CD14-positive monocyte (primary cell): ENCODE data around the gene SLC1A1. TPM values are rescaled to one million over a fixed set of nuclear protein-coding genes. Genes with fewer than 3 reads are reported as not detected.

Source experiments
- DNase-seq, 3 donors: peaks; one replicate each; pipeline ENCODE4 v3.0.0-alpha.2; 2011 to 2022
- H2AFZ ChIP-seq: 2 replicates; pipeline ENCODE4 v1.6.0; 2012; ENCODE audit warnings: mild to moderate bottlenecking, low read depth, low read length, inconsistent platforms; ENCODE audit not compliant: insufficient read depth, poor library complexity, severe bottlenecking
- H3K27ac ChIP-seq, 2 donors: 1 replicate in 1 of 2; 2 replicates in 1 of 2; pipeline ENCODE4 v1.5.1; 2012 to 2013; ENCODE audit warnings: low read length in 2 of 2, control low read depth in 1 of 2, inconsistent platforms in 1 of 2, low read depth in 1 of 2, mild to moderate bottlenecking in 1 of 2
- H3K27me3 ChIP-seq, 2 donors: one replicate each; pipeline versions ENCODE4 v1.6.0 to v1.6.1; 2011 to 2013; ENCODE audit warnings: low read length in 2 of 2; ENCODE audit not compliant: control insufficient read depth in 2 of 2, insufficient read depth in 2 of 2
- H3K36me3 ChIP-seq, 2 donors: replicated peaks in 1 of 2; 1 replicate in 1 of 2; 2 replicates in 1 of 2; pipeline versions ENCODE4 v1.5.1 to v1.6.1; 2012 to 2013; ENCODE audit warnings: low read length in 2 of 2, control low read depth in 1 of 2, inconsistent platforms in 1 of 2, mild to moderate bottlenecking in 1 of 2; ENCODE audit not compliant: insufficient read depth in 2 of 2, control insufficient read depth in 1 of 2
- H3K4me1 ChIP-seq, 2 donors: 1 replicate in 1 of 2; 2 replicates in 1 of 2; pipeline versions ENCODE4 v1.5.1 to v1.6.1; 2012 to 2013; ENCODE audit warnings: low read length in 2 of 2, control low read depth in 1 of 2, inconsistent platforms in 1 of 2, mild to moderate bottlenecking in 1 of 2, moderate library complexity in 1 of 2; ENCODE audit not compliant: insufficient read depth in 2 of 2, control insufficient read depth in 1 of 2
- H3K4me2 ChIP-seq: replicated peaks from 2 replicates; pipeline ENCODE3; 2012; ENCODE audit warnings: low read length, moderate library complexity, mild to moderate bottlenecking; ENCODE audit not compliant: poor library complexity, severe bottlenecking; ENCODE audit errors: extremely low read depth
- H3K4me3 ChIP-seq, 3 experiments: fragments of 200-600 bp in 1 of 3; sonication (generic) in 1 of 3; replicated peaks in 1 of 3; 1 replicate in 2 of 3; 2 replicates in 1 of 3; pipeline ENCODE4 v1.5.1; 2011 to 2013; ENCODE audit warnings: low read length in 3 of 3, mild to moderate bottlenecking in 3 of 3, control low read depth in 2 of 3, low read depth in 2 of 3, inconsistent platforms in 1 of 3, moderate library complexity in 1 of 3
- H3K79me2 ChIP-seq: 2 replicates; pipeline ENCODE4 v1.6.0; 2012; ENCODE audit warnings: mild to moderate bottlenecking, control low read depth, inconsistent platforms, low read length, moderate library complexity; ENCODE audit not compliant: insufficient read depth
- H3K9ac ChIP-seq: 2 replicates; pipeline ENCODE4 v1.6.0; 2017; ENCODE audit warnings: low read length, mild to moderate bottlenecking; ENCODE audit not compliant: insufficient read depth, poor library complexity, severe bottlenecking
- H3K9me3 ChIP-seq, 2 donors: replicated peaks in 1 of 2; 1 replicate in 1 of 2; 2 replicates in 1 of 2; pipeline versions ENCODE4 v1.5.1 to v1.6.1; 2012 to 2013; ENCODE audit warnings: low read length in 2 of 2, control low read depth in 1 of 2; ENCODE audit not compliant: control insufficient read depth in 1 of 2, insufficient read depth in 1 of 2
- H4K20me1 ChIP-seq: 2 replicates; pipeline ENCODE4 v1.6.0; 2012; ENCODE audit warnings: mild to moderate bottlenecking, low read length, control low read depth, moderate library complexity; ENCODE audit not compliant: insufficient read depth
- H3K27ac Mint-ChIP-seq, 7 donors: one replicate each; pipeline ENCODE4 v1.8.0; 2020; ENCODE audit warnings: mild to moderate bottlenecking in 7 of 7, mixed read lengths in 7 of 7, moderate library complexity in 6 of 7, inconsistent platforms in 2 of 7
- H3K27me3 Mint-ChIP-seq, 3 donors: one replicate each; pipeline ENCODE4 v1.8.0; 2021 to 2022; ENCODE audit warnings: low read depth in 3 of 3, mild to moderate bottlenecking in 3 of 3, mixed read lengths in 3 of 3, moderate library complexity in 3 of 3, inconsistent platforms in 1 of 3
- H3K36me3 Mint-ChIP-seq, 2 donors: one replicate each; pipeline ENCODE4 v1.8.0; 2020; ENCODE audit warnings: mixed read lengths in 2 of 2, inconsistent platforms in 1 of 2, mild to moderate bottlenecking in 1 of 2
- H3K4me1 Mint-ChIP-seq: one replicate; pipeline ENCODE4 v1.8.0; 2020; ENCODE audit warnings: mild to moderate bottlenecking, mixed read lengths
- H3K4me3 Mint-ChIP-seq, 2 donors: one replicate each; pipeline ENCODE4 v1.8.0; 2020; ENCODE audit warnings: mild to moderate bottlenecking in 2 of 2, mixed read lengths in 2 of 2, moderate library complexity in 1 of 2
- H3K9me3 Mint-ChIP-seq, 7 donors: one replicate each; pipeline ENCODE4 v1.8.0; 2020 to 2022; ENCODE audit warnings: mixed read lengths in 7 of 7, mild to moderate bottlenecking in 6 of 7, moderate library complexity in 6 of 7, inconsistent platforms in 2 of 7
- WGBS: methylation state at CpG from one replicate; pipeline ENCODE4 v1.1.5; 2013; ENCODE audit warnings: missing lambda C conversion rate; ENCODE audit not compliant: insufficient coverage; 5-methylcytosine and 5-hydroxymethylcytosine counted together
- intact Hi-C, 2 donors: fragments of 100-400 bp; cut with micrococcal nuclease; formaldehyde crosslinking; loops; one replicate each; pipeline versions ENCODE4 v1.15.0 to v1.15.1; 2023
- polyA plus RNA-seq, 3 donors: library from polyadenylated mRNA; depleted of rRNA in 1 of 3; unstranded in 2 of 3; stranded (reverse) in 1 of 3; fragments of 300-500 nt in 2 of 3; fragments of >200 nt in 1 of 3; fragmentation: Illumina TruSeq in 2 of 3; gene quantifications; 1 replicate in 2 of 3; 2 replicates in 1 of 3; pipeline ENCODE4 v1.2.3, GENCODE V29; 2012 to 2021
- TF ChIP-seq, protein P1 (sequence below): fragments of 200-600 bp; IDR thresholded peaks from one replicate; pipeline ENCODE4 v1.8.0; 2022; ENCODE audit warnings: antibody characterized with exemption, mild to moderate bottlenecking

Gene SLC1A1
- polyA plus RNA-seq, 3 donors: not detected

DNA sequence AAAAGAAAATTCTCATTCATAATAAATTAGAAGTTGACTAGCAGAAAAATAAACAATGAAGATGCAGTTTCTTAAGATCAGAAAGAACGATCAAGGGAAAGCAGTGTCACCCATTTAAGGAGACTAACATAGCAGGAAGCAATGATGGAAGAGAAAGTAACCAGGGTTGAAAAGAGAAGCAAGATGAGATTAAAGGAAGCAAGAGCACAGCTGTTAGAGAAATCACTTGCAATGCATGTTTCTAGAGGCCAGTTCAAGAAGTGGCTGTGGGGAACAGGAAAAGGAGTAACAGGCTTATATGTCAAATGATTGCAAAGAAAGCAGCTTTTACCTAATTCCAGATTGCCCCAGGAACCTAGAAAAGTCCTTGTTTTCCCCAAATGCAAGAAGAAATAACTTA lies 46.8 kb upstream of the SLC1A1 start:
- Mint-ChIP-seq H3K27me3 (peaks cover 0 to 6% (median 0%) of the 10 kb centered on the region in 3 donors), H3K36me3 (no peaks in the 10 kb centered on the region), H3K9me3 (peaks cover 0 to 14% (median 6%) of the 10 kb centered on the region in 7 donors), H3K4me1 (peaks cover 1% of the 10 kb centered on the region), H3K4me3 (no peak overlapping the region), H3K27ac (no peak overlapping the region)
- no peaks in the 10 kb centered on the region for H4K20me1 ChIP-seq
- no peak for DNase-seq
- H3K27ac ChIP-seq: no peak overlapping the region
- TF ChIP-seq, protein P1, sequence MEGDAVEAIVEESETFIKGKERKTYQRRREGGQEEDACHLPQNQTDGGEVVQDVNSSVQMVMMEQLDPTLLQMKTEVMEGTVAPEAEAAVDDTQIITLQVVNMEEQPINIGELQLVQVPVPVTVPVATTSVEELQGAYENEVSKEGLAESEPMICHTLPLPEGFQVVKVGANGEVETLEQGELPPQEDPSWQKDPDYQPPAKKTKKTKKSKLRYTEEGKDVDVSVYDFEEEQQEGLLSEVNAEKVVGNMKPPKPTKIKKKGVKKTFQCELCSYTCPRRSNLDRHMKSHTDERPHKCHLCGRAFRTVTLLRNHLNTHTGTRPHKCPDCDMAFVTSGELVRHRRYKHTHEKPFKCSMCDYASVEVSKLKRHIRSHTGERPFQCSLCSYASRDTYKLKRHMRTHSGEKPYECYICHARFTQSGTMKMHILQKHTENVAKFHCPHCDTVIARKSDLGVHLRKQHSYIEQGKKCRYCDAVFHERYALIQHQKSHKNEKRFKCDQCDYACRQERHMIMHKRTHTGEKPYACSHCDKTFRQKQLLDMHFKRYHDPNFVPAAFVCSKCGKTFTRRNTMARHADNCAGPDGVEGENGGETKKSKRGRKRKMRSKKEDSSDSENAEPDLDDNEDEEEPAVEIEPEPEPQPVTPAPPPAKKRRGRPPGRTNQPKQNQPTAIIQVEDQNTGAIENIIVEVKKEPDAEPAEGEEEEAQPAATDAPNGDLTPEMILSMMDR: no peak
- no peaks in the 10 kb centered on the region for H3K79me2 ChIP-seq
- 38% methylated on average over 1 of the region's 1 CpG for WGBS
- H3K4me3 ChIP-seq: no peak overlapping the region
- H2AFZ ChIP-seq: no peak overlapping the region
- H3K36me3 ChIP-seq: no peaks in the 10 kb centered on the region
- H3K4me1 ChIP-seq: no peaks in the 10 kb centered on the region
- intact Hi-C loops: no loop called here
- H3K27me3 ChIP-seq: no peaks in the 10 kb centered on the region
- H3K4me2 ChIP-seq: no peak overlapping the region
- no peak overlapping the region for H3K9ac ChIP-seq
- peaks cover 0 to 8% of the 10 kb centered on the region in 2 donors for H3K9me3 ChIP-seq

DNA sequence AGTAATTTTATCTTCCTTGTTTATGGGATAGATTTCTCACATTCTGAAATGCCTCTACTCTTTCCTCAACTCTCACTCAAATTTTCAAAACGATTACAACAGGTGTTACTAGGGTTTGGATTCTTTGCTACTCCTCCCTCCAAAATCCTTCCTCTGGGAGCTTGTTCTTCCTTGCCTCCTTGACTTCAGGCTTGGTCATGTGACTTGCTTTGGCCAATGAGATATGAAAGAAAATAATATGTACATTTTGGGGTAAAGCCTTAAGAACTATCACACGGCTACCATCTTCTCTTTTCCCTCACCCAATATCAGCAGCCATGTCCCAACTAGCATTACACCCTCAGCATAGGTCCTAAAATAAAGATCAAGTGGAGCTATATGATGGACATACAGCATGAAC lies 28.8 kb upstream of the SLC1A1 start:
- Histone ChIP-seq H3K79me2 (no peaks in the 10 kb centered on the region), H3K27ac (no peak overlapping the region), H3K9me3 (no peaks in the 10 kb centered on the region), H3K36me3 (no peaks in the 10 kb centered on the region), H3K4me2 (no peak overlapping the region), H2AFZ (no peak overlapping the region), H3K27me3 (no peaks in the 10 kb centered on the region), H3K9ac (no peak overlapping the region), H4K20me1 (no peaks in the 10 kb centered on the region), H3K4me3 (no peak overlapping the region), H3K4me1 (no peaks in the 10 kb centered on the region)
- H3K27me3 Mint-ChIP-seq: peaks cover 0 to 9% (median 2%) of the 10 kb centered on the region in 3 donors
- no peaks in the 10 kb centered on the region for H3K4me1 Mint-ChIP-seq
- whole genome bisulfite sequencing: no CpG with 5 or more reads among the region's 2 CpGs
- no peak for DNase-seq
- TF ChIP-seq, protein P1: no peak
- H3K36me3 Mint-ChIP-seq: no peaks in the 10 kb centered on the region
- H3K27ac Mint-ChIP-seq: no peak overlapping the region
- intact Hi-C loops: no loop called here
- no peak overlapping the region for H3K4me3 Mint-ChIP-seq
- H3K9me3 Mint-ChIP-seq: peaks cover 0 to 13% (median 2%) of the 10 kb centered on the region in 7 donors
